Stomach (tissue), 9 donors: ENCODE data around the gene ABCB1. TPM values are rescaled to one million over a fixed set of nuclear protein-coding genes. Genes with fewer than 3 reads are reported as not detected.
A peak's percentile ranks its signal among the peaks of the same experiment; 100 is the strongest.

ENCODE experiments used
- DNase-seq, 2 donors: peaks; one replicate each; pipeline versions ENCODE4 v3.0.0 to v3.0.0-alpha.2; 2013 to 2019
- H3K27ac ChIP-seq, 5 donors: fragments of 200-600 bp in 4 of 5; sonication (generic) in 4 of 5; one replicate each; pipeline ENCODE4 v1.5.1; 2013 to 2019; ENCODE audit warnings: mild to moderate bottlenecking in 1 of 5, moderate library complexity in 1 of 5
- H3K27me3 ChIP-seq, 3 donors: fragments of 200-600 bp; sonication (generic); one replicate each; pipeline ENCODE4 v1.5.1; 2017 to 2019; ENCODE audit warnings: mixed run types in 1 of 3
- H3K36me3 ChIP-seq, 4 donors: fragments of 200-600 bp; sonication (generic); 1 replicate in 3 of 4; 2 replicates in 1 of 4; pipeline ENCODE4 v1.5.1; 2016 to 2019
- H3K4me1 ChIP-seq, 4 donors: fragments of 200-600 bp; sonication (generic); one replicate each; pipeline ENCODE4 v1.5.1; 2016 to 2019
- H3K4me3 ChIP-seq, 4 donors: fragments of 200-600 bp; sonication (generic) in 3 of 4; one replicate each; pipeline ENCODE4 v1.5.1; 2016 to 2019; ENCODE audit warnings: mild to moderate bottlenecking in 1 of 4
- H3K9me3 ChIP-seq, 4 donors: fragments of 200-600 bp; sonication (generic); one replicate each; pipeline ENCODE4 v1.5.1; 2016 to 2019
- EP300 ChIP-seq: sonication (generic); formaldehyde crosslinking; IDR thresholded peaks from one replicate; pipeline ENCODE4 v1.6.1; 2017; ENCODE audit warnings: antibody characterized with exemption
- POLR2A ChIP-seq, 4 donors: fragments of 450-650 bp; IDR thresholded peaks; one replicate each; pipeline ENCODE4 v1.6.1; 2016; ENCODE audit warnings: antibody characterized with exemption in 4 of 4, control low read depth in 2 of 4, mild to moderate bottlenecking in 1 of 4, moderate library complexity in 1 of 4
- POLR2AphosphoS5 ChIP-seq, 3 donors: sonication (generic); formaldehyde crosslinking; IDR thresholded peaks; one replicate each; pipeline ENCODE4 v1.6.1; 2016; ENCODE audit warnings: antibody characterized with exemption in 3 of 3
- WGBS, 5 donors: extraction: QIAGEN DNeasy Blood & Tissue Kit in 3 of 5; methylation state at CpG; one replicate each; pipeline versions ENCODE4 v1.1.5 to v1.1.7; 2013 to 2018; 5-methylcytosine and 5-hydroxymethylcytosine counted together
- intact Hi-C: fragments of 100-400 bp; cut with DNase I; formaldehyde crosslinking; loops from one replicate; pipeline ENCODE4 v1.15.1; 2023; ENCODE audit warnings: low total_unique reads
- polyA plus RNA-seq, 3 donors: library from polyadenylated mRNA; stranded (reverse); fragments of 200-250 nt; gene quantifications; one replicate each; pipeline ENCODE4 v1.2.3, GENCODE V29; 2013
- total RNA-seq, 5 donors: library from RNA; depleted of rRNA; stranded (reverse); fragments of >200 nt; gene quantifications; one replicate each; pipeline versions ENCODE4 v1.1.0 to v1.2.3, GENCODE V29; 2014 to 2016
- TF ChIP-seq, protein P1 (sequence below), 7 experiments: fragments of 450-650 bp in 4 of 7; fragments of 200-600 bp in 3 of 7; sonication (generic) in 3 of 7; IDR thresholded peaks; one replicate each; pipeline ENCODE4 v1.5.1; 2016 to 2019; ENCODE audit warnings: antibody characterized with exemption in 7 of 7, control low read depth in 2 of 7, mild to moderate bottlenecking in 1 of 7
- donor health status: healthy with polysubstance abuse.
- donor health status: Bipolar disorder and iron deficiency.
- donor health status: healthy.

ABCB1 gene
- total and polyA plus RNA-seq, 8 donors = 0.45 to 10.6 (median 1.7) TPM; not detected in 1

DNA sequence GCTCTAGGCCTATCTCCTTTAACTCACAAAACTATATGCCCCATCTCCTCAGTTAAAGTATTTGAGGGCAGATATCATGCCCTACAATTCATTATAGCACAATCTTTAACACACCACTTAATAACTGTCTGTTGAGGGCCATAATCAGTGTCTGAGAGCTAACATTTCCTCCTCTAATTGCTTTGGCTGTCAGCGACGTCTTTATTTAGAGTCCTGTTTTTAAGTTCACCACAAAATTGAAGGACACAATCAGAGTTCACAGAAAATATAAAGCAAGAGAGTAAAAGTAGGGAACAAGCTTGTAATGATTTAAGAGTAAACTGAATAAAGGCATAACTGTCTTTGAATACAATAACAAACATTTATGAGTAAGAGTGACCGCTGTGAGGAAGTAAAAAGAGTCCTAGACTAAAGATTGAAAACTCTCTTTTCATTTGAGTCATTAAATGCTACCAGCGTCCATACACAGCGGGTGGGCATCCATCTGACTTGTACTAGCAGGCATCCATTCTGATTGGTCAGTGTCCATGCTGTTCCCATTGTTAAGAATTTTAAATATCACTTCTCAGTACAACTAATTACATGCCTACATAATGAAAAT lies 86.8 kb downstream of the ABCB1 start:
- no peak for DNase-seq
- no peak overlapping the region for H3K27ac ChIP-seq
- WGBS, 5 donors = 78 to 92% (median 84%) methylated on average over 5 of the region's 5 CpGs
- no peak overlapping the region for H3K4me3 ChIP-seq
- intact Hi-C loops = no loop called here
- no peaks in the 10 kb centered on the region for H3K27me3 ChIP-seq
- H3K9me3 ChIP-seq = no peaks in the 10 kb centered on the region
- H3K36me3 ChIP-seq = no peaks in the 10 kb centered on the region
- TF ChIP-seq POLR2AphosphoS5 (IDR thresholded peaks at IDR 0.05) (no peak), EP300 (no peak), POLR2A (IDR thresholded peaks at IDR 0.05) (no peak)
- TF ChIP-seq, protein P1, sequence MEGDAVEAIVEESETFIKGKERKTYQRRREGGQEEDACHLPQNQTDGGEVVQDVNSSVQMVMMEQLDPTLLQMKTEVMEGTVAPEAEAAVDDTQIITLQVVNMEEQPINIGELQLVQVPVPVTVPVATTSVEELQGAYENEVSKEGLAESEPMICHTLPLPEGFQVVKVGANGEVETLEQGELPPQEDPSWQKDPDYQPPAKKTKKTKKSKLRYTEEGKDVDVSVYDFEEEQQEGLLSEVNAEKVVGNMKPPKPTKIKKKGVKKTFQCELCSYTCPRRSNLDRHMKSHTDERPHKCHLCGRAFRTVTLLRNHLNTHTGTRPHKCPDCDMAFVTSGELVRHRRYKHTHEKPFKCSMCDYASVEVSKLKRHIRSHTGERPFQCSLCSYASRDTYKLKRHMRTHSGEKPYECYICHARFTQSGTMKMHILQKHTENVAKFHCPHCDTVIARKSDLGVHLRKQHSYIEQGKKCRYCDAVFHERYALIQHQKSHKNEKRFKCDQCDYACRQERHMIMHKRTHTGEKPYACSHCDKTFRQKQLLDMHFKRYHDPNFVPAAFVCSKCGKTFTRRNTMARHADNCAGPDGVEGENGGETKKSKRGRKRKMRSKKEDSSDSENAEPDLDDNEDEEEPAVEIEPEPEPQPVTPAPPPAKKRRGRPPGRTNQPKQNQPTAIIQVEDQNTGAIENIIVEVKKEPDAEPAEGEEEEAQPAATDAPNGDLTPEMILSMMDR (IDR thresholded peaks at IDR 0.05) = no peak
- H3K4me1 ChIP-seq = peaks cover 0 to 7% (median 0%) of the 10 kb centered on the region in 4 donors

DNA sequence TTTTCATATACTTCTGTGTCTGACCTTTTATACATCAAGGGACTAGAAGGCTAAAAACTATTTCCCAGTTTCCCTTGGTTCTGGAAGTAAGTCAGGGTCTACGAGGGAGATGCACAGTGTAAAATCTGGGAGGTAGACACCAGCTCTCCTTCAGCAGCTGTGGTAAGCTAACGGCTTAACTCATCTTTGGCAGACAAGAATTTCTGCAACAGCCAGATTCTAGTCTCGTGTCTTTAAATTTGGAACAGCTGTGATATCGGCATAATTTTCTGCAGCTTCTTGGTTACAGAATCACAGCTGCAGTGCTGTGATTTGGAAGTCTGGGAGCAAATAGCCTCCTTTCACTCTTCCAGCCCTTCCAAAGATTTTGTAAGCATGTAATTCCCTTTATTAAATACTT lies 87.8 kb downstream of the ABCB1 start:
- no peak overlapping the region for H3K27ac ChIP-seq
- no peak overlapping the region for H3K4me3 ChIP-seq
- 62 to 78% (median 76%) methylated on average over 4 of the region's 4 CpGs for WGBS, 5 donors
- H3K36me3 ChIP-seq = no peaks in the 10 kb centered on the region
- no peaks in the 10 kb centered on the region for H3K9me3 ChIP-seq
- no peak for TF ChIP-seq EP300
- TF ChIP-seq POLR2AphosphoS5 (IDR thresholded peaks at IDR 0.05) = no peak
- intact Hi-C loops = no loop called here
- DNase-seq = no peak
- H3K4me1 ChIP-seq = no peaks in the 10 kb centered on the region
- no peaks in the 10 kb centered on the region for H3K27me3 ChIP-seq

DNA sequence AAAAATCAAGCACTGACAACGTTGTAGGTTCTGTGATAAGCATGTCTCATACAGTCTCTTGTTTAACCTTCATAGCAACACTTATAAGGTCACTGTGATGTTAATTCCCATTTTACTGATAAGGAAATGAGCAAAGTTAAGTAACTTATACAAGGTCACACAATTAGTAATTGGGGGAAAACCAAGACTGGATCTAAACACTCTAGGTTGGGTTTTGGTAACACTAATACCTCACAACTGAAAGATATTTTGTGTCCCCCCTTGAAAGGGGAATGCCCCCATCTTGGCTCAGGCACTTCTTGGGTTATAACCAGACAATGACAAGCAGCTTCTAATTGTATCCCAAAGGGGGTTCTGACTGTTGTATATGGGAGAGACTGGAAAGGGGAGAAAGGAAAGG lies 89.2 kb downstream of the ABCB1 start:
- Histone ChIP-seq H3K36me3 (no peaks in the 10 kb centered on the region), H3K9me3 (no peaks in the 10 kb centered on the region), H3K27me3 (no peaks in the 10 kb centered on the region), H3K4me1 (no peaks in the 10 kb centered on the region), H3K27ac (no peak overlapping the region), H3K4me3 (no peak overlapping the region)
- TF ChIP-seq POLR2A (IDR thresholded peaks at IDR 0.05) (no peak), EP300 (no peak), POLR2AphosphoS5 (IDR thresholded peaks at IDR 0.05) (no peak)
- TF ChIP-seq, protein P1 (IDR thresholded peaks at IDR 0.05) = no peak
- DNase-seq = no peak
- intact Hi-C loops = no loop called here
- 16 to 39% (median 31%) methylated on average over 1 of the region's 1 CpG for WGBS, 5 donors

DNA sequence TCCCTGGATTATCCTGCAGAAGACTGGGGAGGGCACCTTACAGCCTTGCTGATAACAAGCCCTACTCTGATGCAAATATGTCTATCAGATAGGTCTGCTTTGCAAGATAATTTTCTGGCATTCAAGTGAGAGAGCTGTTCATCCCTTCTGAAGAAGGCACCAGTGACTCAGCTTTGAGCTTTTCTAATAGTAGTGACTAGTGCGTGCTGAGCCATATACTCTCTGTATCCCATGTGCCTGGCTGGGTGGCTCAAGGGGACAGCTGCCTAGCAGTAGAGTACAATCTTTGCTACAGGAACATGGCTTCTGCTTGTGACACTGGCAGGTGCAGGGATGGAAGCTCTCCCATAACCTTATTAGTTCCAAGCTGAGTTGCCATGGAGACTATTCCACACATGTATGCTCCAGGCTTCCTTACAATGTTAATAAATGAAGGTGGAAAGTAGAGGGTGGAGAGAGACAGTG lies 90.2 kb downstream of the ABCB1 start:
- DNase-seq = peak in 1 of 2 donors; percentile 51
- H3K36me3 ChIP-seq = no peaks in the 10 kb centered on the region
- no peaks in the 10 kb centered on the region for H3K4me1 ChIP-seq
- intact Hi-C loops = no loop called here
- no peak overlapping the region for H3K27ac ChIP-seq
- no peak overlapping the region for H3K4me3 ChIP-seq
- 90 to 100% (median 93%) methylated on average over 1 of the region's 1 CpG for WGBS, 5 donors
- H3K27me3 ChIP-seq = no peaks in the 10 kb centered on the region
- TF ChIP-seq POLR2A (IDR thresholded peaks at IDR 0.05) (no peak), POLR2AphosphoS5 (IDR thresholded peaks at IDR 0.05) (no peak), EP300 (no peak)
- TF ChIP-seq, protein P1 (IDR thresholded peaks at IDR 0.05) = no peak
- no peaks in the 10 kb centered on the region for H3K9me3 ChIP-seq

DNA sequence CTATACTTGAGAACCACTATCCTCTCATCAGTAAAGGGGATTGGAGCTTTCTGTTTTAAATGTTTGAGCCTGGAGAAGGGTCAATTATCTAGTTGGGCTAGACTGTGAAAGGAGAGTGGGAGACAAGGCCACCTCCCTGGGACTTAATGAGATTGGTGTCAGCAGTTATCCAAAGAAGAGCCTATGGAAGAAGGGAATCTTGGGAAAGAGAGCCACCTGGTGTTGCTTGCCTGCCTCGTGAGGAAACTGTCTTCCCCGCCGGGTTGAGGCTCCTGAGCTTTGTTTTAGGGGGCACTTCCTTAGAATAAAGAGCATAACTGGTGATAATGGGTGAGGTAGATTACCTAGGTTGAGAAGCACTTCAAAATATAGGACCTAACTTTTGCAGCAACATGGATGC lies 93.2 kb downstream of the ABCB1 start:
- H3K27ac ChIP-seq = no peak overlapping the region
- no peaks in the 10 kb centered on the region for H3K9me3 ChIP-seq
- H3K36me3 ChIP-seq = no peaks in the 10 kb centered on the region
- no peaks in the 10 kb centered on the region for H3K27me3 ChIP-seq
- H3K4me1 ChIP-seq = no peaks in the 10 kb centered on the region
- no peak for DNase-seq
- TF ChIP-seq POLR2A (IDR thresholded peaks at IDR 0.05) = no peak
- no peak for TF ChIP-seq EP300
- TF ChIP-seq, protein P1 (IDR thresholded peaks at IDR 0.05) = no peak
- no peak for TF ChIP-seq POLR2AphosphoS5 (IDR thresholded peaks at IDR 0.05)
- WGBS, 5 donors = 17 to 55% (median 44%) methylated on average over 3 of the region's 3 CpGs
- intact Hi-C loops = no loop called here
- H3K4me3 ChIP-seq = no peak overlapping the region
